Activated CD4-positive, alpha-beta T cell treated with anti-CD3 and anti-CD28 coated beads, Interleukin-2, amount 50 U/mL, for 48 hours (primary cell): Measurements from ENCODE around the gene ZEB1.
A peak's percentile ranks its signal among the peaks of the same experiment; 100 is the strongest.
"Not testable (repeated sequence)": the region's sequence is repeated elsewhere in the genome, so short reads cannot be mapped to it uniquely, and the experiment has no call there.

Experiments used
- DNase-seq, 2 experiments: peaks; one replicate each; pipeline ENCODE4 v3.0.0-alpha.2; 2020

The ZEB1 gene

GRCh38 chr10:31427334-31427733, 108.3 kb downstream of the ZEB1 start:
- DNase-seq: not testable (repeated sequence)

- DNase-seq: not testable (repeated sequence)
Measured at GRCh38 chr10:31428499-31428898, 109.5 kb downstream of the ZEB1 start.

GRCh38 chr10:31431021-31431420, 112.0 kb downstream of the ZEB1 start:
- DNase-seq: no peak

GRCh38 chr10:31437959-31438358, 118.9 kb downstream of the ZEB1 start:
- no peak for DNase-seq

GRCh38 chr10:31451766-31452165, 132.8 kb downstream of the ZEB1 start:
- no peak for DNase-seq

GRCh38 chr10:31456468-31456867, 137.5 kb downstream of the ZEB1 start:
- no peak for DNase-seq

GRCh38 chr10:31457858-31458257, 138.8 kb downstream of the ZEB1 start:
- DNase-seq: no peak

GRCh38 chr10:31458974-31459373, 140.0 kb downstream of the ZEB1 start:
- DNase-seq: no peak

GRCh38 chr10:31460242-31460641, 141.2 kb downstream of the ZEB1 start:
- no peak for DNase-seq

- no peak for DNase-seq
Measured at GRCh38 chr10:31464552-31464951, 145.5 kb downstream of the ZEB1 start.

- no peak for DNase-seq
Measured at GRCh38 chr10:31466313-31466712, 147.3 kb downstream of the ZEB1 start.

- peak in 1 of 2 experiments; percentile 15 for DNase-seq
Measured at GRCh38 chr10:31467791-31468535, 148.9 kb downstream of the ZEB1 start.

- DNase-seq: no peak
Measured at GRCh38 chr10:31468536-31468859, 149.5 kb downstream of the ZEB1 start.

- DNase-seq: no peak
Measured at GRCh38 chr10:31475519-31475918, 156.5 kb downstream of the ZEB1 start.

- DNase-seq: no peak
Measured at GRCh38 chr10:31476088-31476487, 157.1 kb downstream of the ZEB1 start.

GRCh38 chr10:31477584-31477983, 158.6 kb downstream of the ZEB1 start:
- no peak for DNase-seq

GRCh38 chr10:31479752-31480151, 160.7 kb downstream of the ZEB1 start:
- DNase-seq: no peak

GRCh38 chr10:31483546-31483945, 164.5 kb downstream of the ZEB1 start:
- no peak for DNase-seq

- no peak for DNase-seq
Measured at GRCh38 chr10:31484431-31485135, 165.6 kb downstream of the ZEB1 start.

- peak in 1 of 2 experiments; percentile 13 for DNase-seq
Measured at GRCh38 chr10:31490858-31491504, 172.0 kb downstream of the ZEB1 start.

GRCh38 chr10:31507427-31507826, 188.4 kb downstream of the ZEB1 start:
- DNase-seq: no peak

GRCh38 chr10:31508234-31508633, 189.2 kb downstream of the ZEB1 start:
- no peak for DNase-seq

- no peak for DNase-seq
Measured at GRCh38 chr10:31508882-31509281, 189.9 kb downstream of the ZEB1 start.

GRCh38 chr10:31509989-31510388, 191.0 kb downstream of the ZEB1 start:
- DNase-seq: no peak
